ENCODE results near the gene ASXL1. TPM values are rescaled to one million over a fixed set of nuclear protein-coding genes. Genes with fewer than 3 reads are reported as not detected.
"Not testable (repeated sequence)": the region's sequence is repeated elsewhere in the genome, so short reads cannot be mapped to it uniquely, and the experiment has no call there.

Gene ASXL1
- total and polyA plus RNA-seq, 10 of the 15 experiments (the other 5 are each of a cell fraction or from before 2014, with no cell fraction given), result 11.0 to 87.6 (median 56.8) TPM

GRCh38 chr20:32339116-32339515 is 19.0 kb upstream of the ASXL1 start (continued):
- TF ChIP-seq ATF2 (IDR thresholded peaks at IDR 0.05; ENCODE audit: low read length) (no peak), ZNF687 (IDR thresholded peaks at IDR 0.05) (no peak)

- 0 out of 2 replicates have a peak, but pooled peaks have one; percentile 30 for TF ChIP-seq NR2F1 (conservative IDR thresholded peaks at IDR 0.05)
- TF ChIP-seq ZBTB40 (IDR thresholded peaks at IDR 0.05; ENCODE audit: borderline replicate concordance), result peak; percentile 71
- RAD21 ChIA-PET (ENCODE audit: unreplicated experiment), result not testable (repeated sequence)
Measured at GRCh38 chr20:32341053-32341452, 17.1 kb upstream of the ASXL1 start.

More at GRCh38 chr20:32341053-32341452, 17.1 kb upstream of the ASXL1 start:
- BruUV-seq (replicated peaks); in situ Hi-C loops (cut with MboI); H3K4me1 ChIP-seq (ENCODE audit: control insufficient read depth, insufficient read depth, low read length); ATAC-seq; H3K4me2 ChIP-seq (ENCODE audit: control insufficient read depth, insufficient read depth); H4K20me1 ChIP-seq (ENCODE audit: control insufficient read depth, insufficient read depth); H3K9me3 ChIP-seq (replicated peaks; ENCODE audit: control insufficient read depth, insufficient read depth, low read length); H3K36me3 ChIP-seq (ENCODE audit: control insufficient read depth in 2 of 2, insufficient read depth in 2 of 2, low read length in 1 of 2); FAIRE-seq; POLR2A ChIA-PET; H3K9ac ChIP-seq (ENCODE audit: control insufficient read depth, insufficient read depth, low read length); H3K4me3 ChIP-seq; H3K79me2 ChIP-seq (ENCODE audit: control insufficient read depth, insufficient read depth, low read length); SMC1A ChIA-PET (ENCODE audit: uncharacterized antibody, unreplicated experiment); DNase-seq (ENCODE audit: low read depth, low spot score); H3K27me3 ChIP-seq (replicated peaks in 1 of 2; ENCODE audit: control insufficient read depth in 2 of 2, insufficient read depth in 2 of 2, low read length in 1 of 2); H3K27ac ChIP-seq (ENCODE audit: control insufficient read depth, insufficient read depth); H2AFZ ChIP-seq (ENCODE audit: control insufficient read depth, low read depth, low read length); intact Hi-C loops (cut with micrococcal nuclease; ENCODE audit: unreplicated experiment): not testable (repeated sequence)
- CTCF ChIA-PET, result interaction anchor here (0.9 kb wide), 1 partner anchor 124 kb away, joined by 4 read pairs; no protein-coding TSS in a partner anchor
- WGBS (ENCODE audit: insufficient coverage, insufficient replicate concordance, low lambda C conversion rate, missing lambda C conversion rate), result 33% methylated on average over 2 of the region's 2 CpGs
